ENCODE data around the gene PRR29.

DNA sequence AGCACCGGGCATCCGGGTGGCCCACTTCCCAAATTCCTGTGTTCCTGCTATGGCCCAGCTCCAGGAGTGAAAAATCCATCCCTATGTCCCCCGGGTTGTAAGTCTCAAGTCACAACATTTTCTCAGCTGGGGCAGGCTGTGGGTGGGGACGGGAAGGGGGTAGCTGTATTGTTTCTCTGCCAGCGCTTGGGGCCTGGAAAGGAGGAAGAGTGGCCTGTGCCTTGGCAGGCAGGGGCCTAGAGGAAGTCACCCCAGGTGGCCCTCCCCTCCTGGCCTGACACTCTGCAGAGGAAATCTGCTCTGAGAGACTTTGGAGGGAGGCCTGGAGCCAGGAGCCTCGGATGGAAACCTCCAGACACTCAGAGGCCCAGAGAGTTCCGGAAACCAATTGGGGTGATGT is 14.8 kb upstream of the PRR29 start:
- TF ChIP-seq, protein P1, sequence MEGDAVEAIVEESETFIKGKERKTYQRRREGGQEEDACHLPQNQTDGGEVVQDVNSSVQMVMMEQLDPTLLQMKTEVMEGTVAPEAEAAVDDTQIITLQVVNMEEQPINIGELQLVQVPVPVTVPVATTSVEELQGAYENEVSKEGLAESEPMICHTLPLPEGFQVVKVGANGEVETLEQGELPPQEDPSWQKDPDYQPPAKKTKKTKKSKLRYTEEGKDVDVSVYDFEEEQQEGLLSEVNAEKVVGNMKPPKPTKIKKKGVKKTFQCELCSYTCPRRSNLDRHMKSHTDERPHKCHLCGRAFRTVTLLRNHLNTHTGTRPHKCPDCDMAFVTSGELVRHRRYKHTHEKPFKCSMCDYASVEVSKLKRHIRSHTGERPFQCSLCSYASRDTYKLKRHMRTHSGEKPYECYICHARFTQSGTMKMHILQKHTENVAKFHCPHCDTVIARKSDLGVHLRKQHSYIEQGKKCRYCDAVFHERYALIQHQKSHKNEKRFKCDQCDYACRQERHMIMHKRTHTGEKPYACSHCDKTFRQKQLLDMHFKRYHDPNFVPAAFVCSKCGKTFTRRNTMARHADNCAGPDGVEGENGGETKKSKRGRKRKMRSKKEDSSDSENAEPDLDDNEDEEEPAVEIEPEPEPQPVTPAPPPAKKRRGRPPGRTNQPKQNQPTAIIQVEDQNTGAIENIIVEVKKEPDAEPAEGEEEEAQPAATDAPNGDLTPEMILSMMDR (conservative IDR thresholded peaks at IDR 0.05; ENCODE audit: low read depth, low read length), result no peak
- TF ChIP-seq EZH2 (IDR thresholded peaks at IDR 0.05; ENCODE audit: low read length, unreplicated experiment) (no peak), EZH2phosphoT487 (IDR thresholded peaks at IDR 0.05; ENCODE audit: borderline replicate concordance, low read length) (no peak)

Data from PC-3 (cell line).